GM12892 (cell line): ENCODE results near the gene OPN5.

Experiments
- POLR2A ChIP-seq: IDR thresholded peaks from 2 replicates; pipeline ENCODE4 v1.6.1; 2011; ENCODE audit warnings: low read depth, low read length, control low read depth
- POLR2AphosphoS5 ChIP-seq: IDR thresholded peaks from 2 replicates; pipeline ENCODE4 v1.6.1; 2011; ENCODE audit warnings: low read depth, low read length, control low read depth

DNA sequence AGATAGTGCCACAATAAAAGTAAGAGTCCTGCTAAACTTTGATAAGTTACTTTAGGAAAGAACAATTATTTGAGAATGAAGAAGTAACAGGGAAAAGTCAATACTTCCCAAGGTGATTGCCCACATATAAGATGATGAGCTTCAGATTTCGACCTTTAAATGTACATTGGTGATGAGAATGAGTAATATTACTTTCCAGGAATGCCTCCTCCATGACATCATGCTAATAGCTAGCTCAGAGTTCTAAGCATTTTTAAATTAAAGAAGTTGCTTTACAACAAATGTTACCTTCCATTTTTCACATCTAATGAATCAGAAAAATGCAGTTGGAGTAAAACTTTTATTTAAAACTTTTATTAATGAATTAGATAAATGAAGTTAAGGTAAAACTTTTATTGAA is 22.5 kb upstream of the OPN5 start:
- no peak for TF ChIP-seq POLR2A
- TF ChIP-seq POLR2AphosphoS5: no peak
